H1 (cell line): Measurements from ENCODE around the gene GNAQ. TPM values are rescaled to one million over a fixed set of nuclear protein-coding genes. Genes with fewer than 3 reads are reported as not detected.

Experiments used
- CTCF ChIA-PET: fragments of 300-600 bp; sonication (Branson Sonifier 250); formaldehyde crosslinking; loops from one replicate; lab custom pipeline; 2021; ENCODE audit not compliant: partially characterized antibody; lab: Charles Lee
- POLR2A ChIA-PET: fragments of 300-600 bp; sonication (Branson Sonifier 250); formaldehyde crosslinking; loops from one replicate; lab custom pipeline; 2021; ENCODE audit warnings: inconsistent platforms; ENCODE audit not compliant: partially characterized antibody; lab: Charles Lee
- DNase-seq, 2 experiments: peaks; one replicate each; pipeline versions ENCODE4 v3.0.0 to v3.0.0-alpha.2; 2010 to 2022; ENCODE audit warnings: low spot score in 2 of 2, low read depth in 1 of 2, mixed read lengths in 1 of 2
- FAIRE-seq: peaks from 2 replicates; lab custom pipeline; 2011; peaks lifted over from hg19 to GRCh38; lab: Jason Lieb, UNC
- H2AFZ ChIP-seq: 2 replicates; pipeline ENCODE4 v1.8.1; 2012; ENCODE audit warnings: low read length, inconsistent platforms
- H2AK5ac ChIP-seq: 2 replicates; pipeline ENCODE4 v1.6.1; 2013; ENCODE audit warnings: low read depth, low read length
- H2BK120ac ChIP-seq: replicated peaks from 2 replicates; pipeline ENCODE3; 2013; ENCODE audit warnings: low read depth, low read length, inconsistent platforms
- H2BK12ac ChIP-seq: 2 replicates; pipeline ENCODE4 v1.6.1; 2013; ENCODE audit warnings: low read depth, low read length
- H2BK15ac ChIP-seq: 2 replicates; pipeline ENCODE4 v1.6.1; 2013; ENCODE audit warnings: low read length
- H2BK20ac ChIP-seq: 2 replicates; pipeline ENCODE4 v1.6.1; 2013; ENCODE audit warnings: low read length
- H2BK5ac ChIP-seq: 2 replicates; pipeline ENCODE4 v1.6.1; 2013; ENCODE audit warnings: low read depth, low read length
- H3K14ac ChIP-seq: 2 replicates; pipeline ENCODE4 v1.6.1; 2013; ENCODE audit warnings: inconsistent platforms; ENCODE audit not compliant: insufficient read length
- H3K18ac ChIP-seq: 2 replicates; pipeline ENCODE4 v1.6.1; 2013; ENCODE audit warnings: low read length; ENCODE audit errors: extremely low read depth
- H3K23ac ChIP-seq: 2 replicates; pipeline ENCODE4 v1.6.1; 2013; ENCODE audit warnings: inconsistent platforms; ENCODE audit not compliant: insufficient read length
- H3K23me2 ChIP-seq: 2 replicates; pipeline ENCODE4 v1.6.1; 2013; ENCODE audit warnings: low read depth, low read length
- H3K27ac ChIP-seq: 2 replicates; pipeline ENCODE4 v1.6.1; 2011; ENCODE audit warnings: low read depth, low read length, inconsistent platforms
- H3K27me3 ChIP-seq, 4 experiments: replicated peaks in 1 of 4; 1 replicate in 1 of 4; 2 replicates in 3 of 4; pipeline versions ENCODE4 v1.6.1 to v1.8.1; 2011 to 2013; ENCODE audit warnings: low read length in 3 of 4, mild to moderate bottlenecking in 3 of 4, inconsistent platforms in 2 of 4, mixed read lengths in 2 of 4, moderate library complexity in 1 of 4; ENCODE audit not compliant: control insufficient read depth in 3 of 4, insufficient read depth in 3 of 4; ENCODE audit errors: extremely low read depth in 1 of 4
- H3K36me3 ChIP-seq, 4 experiments: 2 replicates each; pipeline versions ENCODE4 v1.6.1 to v1.8.1; 2011 to 2013; ENCODE audit warnings: mild to moderate bottlenecking in 4 of 4, low read length in 3 of 4, moderate library complexity in 2 of 4, control low read depth in 1 of 4, inconsistent platforms in 1 of 4; ENCODE audit not compliant: insufficient read depth in 4 of 4, control insufficient read depth in 2 of 4
- H3K4ac ChIP-seq: replicated peaks from 2 replicates; pipeline ENCODE3; 2013; ENCODE audit warnings: low read length, low read depth, mixed read lengths, inconsistent platforms; ENCODE audit not compliant: insufficient read length
- H3K4me1 ChIP-seq, 4 experiments: replicated peaks in 1 of 4; 1 replicate in 1 of 4; 2 replicates in 3 of 4; pipeline versions ENCODE4 v1.6.1 to v1.8.1; 2011 to 2013; ENCODE audit warnings: low read length in 3 of 4, inconsistent platforms in 2 of 4, mixed read lengths in 1 of 4; ENCODE audit not compliant: insufficient read depth in 4 of 4, control insufficient read depth in 3 of 4
- H3K4me2 ChIP-seq, 2 experiments: 2 replicates each; pipeline versions ENCODE4 v1.6.1 to v1.8.1; 2011 to 2013; ENCODE audit warnings: low read depth in 2 of 2, low read length in 2 of 2, control low read depth in 1 of 2, inconsistent platforms in 1 of 2, mild to moderate bottlenecking in 1 of 2; ENCODE audit not compliant: insufficient read depth in 1 of 2
- H3K4me3 ChIP-seq, 4 experiments: fragments of 200-600, 300-600 bp in 1 of 4; sonication (generic), shearing (Covaris generic), sonication (Bioruptor Twin) in 1 of 4; 2 replicates each; pipeline versions ENCODE4 v1.5.1 to v1.8.1; 2011 to 2016; ENCODE audit warnings: low read length in 4 of 4, low read depth in 3 of 4, control low read depth in 2 of 4, inconsistent platforms in 2 of 4, mild to moderate bottlenecking in 2 of 4, mixed read lengths in 1 of 4, moderate library complexity in 1 of 4; ENCODE audit not compliant: insufficient read depth in 2 of 4; ENCODE audit errors: extremely low read depth in 1 of 4
- H3K56ac ChIP-seq: replicated peaks from 2 replicates; pipeline ENCODE3; 2013; ENCODE audit warnings: low read depth, mild to moderate bottlenecking, mixed read lengths, low read length, inconsistent platforms; ENCODE audit not compliant: insufficient read length
- H3K79me1 ChIP-seq: 2 replicates; pipeline ENCODE4 v1.6.1; 2013; ENCODE audit warnings: low read depth, low read length, control low read depth
- H3K79me2 ChIP-seq, 2 experiments: 2 replicates each; pipeline versions ENCODE4 v1.6.1 to v1.8.1; 2012 to 2013; ENCODE audit warnings: low read length in 2 of 2, mild to moderate bottlenecking in 2 of 2, inconsistent platforms in 1 of 2; ENCODE audit not compliant: insufficient read depth in 2 of 2, control insufficient read depth in 1 of 2
- H3K9ac ChIP-seq, 4 experiments: replicated peaks in 1 of 4; 1 replicate in 1 of 4; 2 replicates in 3 of 4; pipeline versions ENCODE4 v1.6.1 to v1.8.1; 2011 to 2013; ENCODE audit warnings: low read depth in 3 of 4, low read length in 3 of 4, control low read depth in 2 of 4, mild to moderate bottlenecking in 2 of 4, moderate library complexity in 2 of 4, inconsistent platforms in 1 of 4; ENCODE audit errors: extremely low read depth in 1 of 4
- H3K9me3 ChIP-seq, 2 experiments: 2 replicates each; pipeline versions ENCODE4 v1.6.1 to v1.8.1; 2012 to 2013; ENCODE audit warnings: mild to moderate bottlenecking in 2 of 2, moderate library complexity in 2 of 2, control low read depth in 1 of 2, inconsistent platforms in 1 of 2, low read depth in 1 of 2, low read length in 1 of 2, mixed read lengths in 1 of 2; ENCODE audit not compliant: insufficient read depth in 2 of 2
- H4K20me1 ChIP-seq, 2 experiments: replicated peaks in 1 of 2; 2 replicates each; pipeline versions ENCODE3 to v1.8.1; 2011 to 2013; ENCODE audit warnings: inconsistent platforms in 2 of 2, low read length in 2 of 2, mild to moderate bottlenecking in 1 of 2; ENCODE audit not compliant: insufficient read depth in 2 of 2, control insufficient read depth in 1 of 2
- H4K5ac ChIP-seq: 2 replicates; pipeline ENCODE4 v1.6.1; 2013; ENCODE audit warnings: low read length, low read depth, mixed read lengths, inconsistent platforms; ENCODE audit not compliant: insufficient read length
- H4K8ac ChIP-seq: 2 replicates; pipeline ENCODE4 v1.8.0; 2013; ENCODE audit warnings: mild to moderate bottlenecking, moderate library complexity, low read length, inconsistent platforms; ENCODE audit not compliant: insufficient read depth; ENCODE audit errors: extremely low read depth
- H4K91ac ChIP-seq: replicated peaks from 2 replicates; pipeline ENCODE3; 2013; ENCODE audit warnings: low read length, mixed read lengths, inconsistent platforms; ENCODE audit not compliant: insufficient read length
- JUN ChIP-seq: IDR thresholded peaks from 2 replicates; pipeline ENCODE4 v1.6.1; 2011; ENCODE audit warnings: low read depth, mild to moderate bottlenecking, improper control_type of control experiment, low read length
- NANOG ChIP-seq: IDR thresholded peaks from 2 replicates; pipeline ENCODE4 v1.6.1; 2011; ENCODE audit warnings: low read length, low read depth, mild to moderate bottlenecking, inconsistent platforms; ENCODE audit not compliant: insufficient read depth, poor library complexity, severe bottlenecking
- WGBS, 2 experiments: shearing (Covaris generic) in 1 of 2; methylation state at CpG; one replicate each; pipeline versions ENCODE4 v1.1.6 to v1.1.7; 2013 to 2015; ENCODE audit warnings: low lambda C conversion rate in 2 of 2, mixed read lengths in 2 of 2, inconsistent platforms in 1 of 2, low coverage in 1 of 2, missing lambda C conversion rate in 1 of 2; ENCODE audit not compliant: insufficient replicate concordance in 2 of 2, insufficient coverage in 1 of 2, insufficient read length in 1 of 2; ENCODE audit errors: extremely low coverage in 1 of 2, missing lambda C conversion rate in 1 of 2; 5-methylcytosine and 5-hydroxymethylcytosine counted together
- polyA plus RNA-seq, 7 experiments: library from polyadenylated mRNA; depleted of rRNA in 3 of 7; stranded (reverse) in 5 of 7; unstranded in 2 of 7; fragments of >200 nt in 5 of 7; fragments of 200-250 nt in 2 of 7; gene quantifications; 1 replicate in 5 of 7; 2 replicates in 1 of 7; 4 replicates in 1 of 7; pipeline versions ENCODE4 v1.2.1 to v1.2.3, GENCODE V29; 2011 to 2013; ENCODE audit warnings: missing spikeins in 2 of 7, mixed read lengths in 2 of 7
- total RNA-seq: library from RNA; stranded (reverse); fragmentation: NEBNext Ultra II Directional; extraction: Animal tissue kit (Norgen Biotek cat#: 25700); gene quantifications from 2 replicates; pipeline ENCODE4 v1.2.1, GENCODE V29; 2021

Gene GNAQ
- total and polyA plus RNA-seq, 2 of the 8 experiments (the other 6 are each of a cell fraction or from before 2014, with no cell fraction given): 22.8 to 63.8 TPM

DNA sequence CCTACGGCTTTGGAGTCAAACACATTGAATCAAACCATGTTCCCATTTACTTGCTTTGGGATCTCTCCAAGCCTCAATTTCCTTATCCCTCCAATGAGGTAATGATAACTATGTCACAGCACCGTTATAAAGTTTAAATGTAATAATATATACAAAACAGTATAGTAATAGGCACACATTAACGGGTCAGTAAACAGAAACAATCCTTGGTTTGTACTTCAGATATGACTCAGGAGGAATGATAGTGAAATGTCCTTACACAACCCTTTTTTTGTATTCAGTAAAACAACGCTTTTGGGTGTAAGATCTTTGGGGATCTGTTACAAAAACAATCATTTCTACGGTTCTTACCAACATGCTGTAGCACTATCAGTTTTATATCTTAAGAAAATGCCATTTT is 205.0 kb downstream of the GNAQ start:
- H2AFZ ChIP-seq: no peak overlapping the region
- H3K27me3 ChIP-seq: no peaks in the 10 kb centered on the region
- 91% methylated on average over 5 of the region's 5 CpGs; no CpG with 5 or more reads in 1 of the 2 experiments for WGBS, 2 experiments
- no peak overlapping the region for H3K4me2 ChIP-seq
- H3K18ac ChIP-seq: no peak overlapping the region
- no peaks in the 10 kb centered on the region for H3K36me3 ChIP-seq
- H2BK5ac ChIP-seq: no peak overlapping the region
- no peaks in the 10 kb centered on the region for H4K20me1 ChIP-seq
- no peak overlapping the region for H2BK12ac ChIP-seq
- TF ChIP-seq JUN (no peak), NANOG (no peak)
- no peak overlapping the region for H2BK20ac ChIP-seq
- H3K9me3 ChIP-seq: no peaks in the 10 kb centered on the region
- DNase-seq (no peak), FAIRE-seq (no peak)
- no peaks in the 10 kb centered on the region; the same call in 1 of the 2 replicates for H3K79me1 ChIP-seq
- no peak overlapping the region for H3K23ac ChIP-seq
- H3K9ac ChIP-seq: no peak overlapping the region
- no peak overlapping the region for H4K8ac ChIP-seq
- no peak overlapping the region for H2BK15ac ChIP-seq
- H3K23me2 ChIP-seq: no peaks in the 10 kb centered on the region
- no peak overlapping the region for H3K27ac ChIP-seq
- H4K91ac ChIP-seq: no peak overlapping the region
- H3K4me3 ChIP-seq: no peak overlapping the region
- no peak overlapping the region for H3K56ac ChIP-seq
- H2AK5ac ChIP-seq: no peak overlapping the region
- no peak overlapping the region for H4K5ac ChIP-seq
- no peak overlapping the region for H3K4ac ChIP-seq
- CTCF ChIA-PET: interaction anchor here (0.9 to 1.9 kb wide), 2 partner anchors 9 to 209 kb away, joined by 3 to 5 read pairs; no protein-coding TSS in a partner anchor
- H3K79me2 ChIP-seq: no peaks in the 10 kb centered on the region
- no peak overlapping the region for H2BK120ac ChIP-seq
- POLR2A ChIA-PET: no interaction called here
- H3K14ac ChIP-seq: no peak overlapping the region
- peaks cover 0 to 3% (median 0%) of the 10 kb centered on the region in 4 experiments; a peak in 1 of 7 replicates for H3K4me1 ChIP-seq
